ENCODE results near the gene COL23A1. TPM values are rescaled to one million over a fixed set of nuclear protein-coding genes. Genes with fewer than 3 reads are reported as not detected.

COL23A1 gene
- total RNA-seq, 2 donors from 2014 or later = 1.5 to 2.5 TPM

DNA sequence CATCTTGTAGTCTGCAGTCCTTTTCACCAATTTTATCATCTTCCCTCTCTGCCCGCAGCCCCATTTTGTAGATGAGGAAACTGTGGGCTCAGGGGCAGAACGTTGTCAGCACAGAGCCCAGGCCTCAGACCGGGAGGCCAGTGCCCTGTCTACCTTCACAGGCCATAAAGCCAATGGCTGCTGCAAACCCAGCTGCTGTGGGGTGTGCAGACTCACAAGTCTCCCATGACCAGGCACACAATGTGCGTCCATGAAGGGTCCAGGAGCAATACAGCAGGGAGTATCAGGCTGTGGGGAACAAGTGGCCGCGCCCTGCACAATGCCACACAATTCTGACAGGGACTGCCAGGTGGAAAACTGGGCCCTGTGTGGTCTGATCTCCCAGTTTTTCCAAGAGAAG is 71.0 kb downstream of the COL23A1 start:
- H3K27ac ChIP-seq = no peak overlapping the region
- no peak for ATAC-seq (ENCODE audit: insufficient number of reproducible peaks, low FRiP score, low read depth)
- DNase-seq (ENCODE audit: low spot score) = no peak
- H3K27me3 ChIP-seq (replicated peaks; ENCODE audit: insufficient read depth) = no peaks in the 10 kb centered on the region
- H3K9me3 ChIP-seq = no peaks in the 10 kb centered on the region
- no peak overlapping the region for H3K4me3 ChIP-seq
- TF ChIP-seq, protein P1, sequence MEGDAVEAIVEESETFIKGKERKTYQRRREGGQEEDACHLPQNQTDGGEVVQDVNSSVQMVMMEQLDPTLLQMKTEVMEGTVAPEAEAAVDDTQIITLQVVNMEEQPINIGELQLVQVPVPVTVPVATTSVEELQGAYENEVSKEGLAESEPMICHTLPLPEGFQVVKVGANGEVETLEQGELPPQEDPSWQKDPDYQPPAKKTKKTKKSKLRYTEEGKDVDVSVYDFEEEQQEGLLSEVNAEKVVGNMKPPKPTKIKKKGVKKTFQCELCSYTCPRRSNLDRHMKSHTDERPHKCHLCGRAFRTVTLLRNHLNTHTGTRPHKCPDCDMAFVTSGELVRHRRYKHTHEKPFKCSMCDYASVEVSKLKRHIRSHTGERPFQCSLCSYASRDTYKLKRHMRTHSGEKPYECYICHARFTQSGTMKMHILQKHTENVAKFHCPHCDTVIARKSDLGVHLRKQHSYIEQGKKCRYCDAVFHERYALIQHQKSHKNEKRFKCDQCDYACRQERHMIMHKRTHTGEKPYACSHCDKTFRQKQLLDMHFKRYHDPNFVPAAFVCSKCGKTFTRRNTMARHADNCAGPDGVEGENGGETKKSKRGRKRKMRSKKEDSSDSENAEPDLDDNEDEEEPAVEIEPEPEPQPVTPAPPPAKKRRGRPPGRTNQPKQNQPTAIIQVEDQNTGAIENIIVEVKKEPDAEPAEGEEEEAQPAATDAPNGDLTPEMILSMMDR (IDR thresholded peaks at IDR 0.05) = no peak
- H3K4me1 ChIP-seq (ENCODE audit: control insufficient read depth in 1 of 2, low read depth in 2 of 2) = no peaks in the 10 kb centered on the region
- H3K36me3 ChIP-seq = no peaks in the 10 kb centered on the region

DNA sequence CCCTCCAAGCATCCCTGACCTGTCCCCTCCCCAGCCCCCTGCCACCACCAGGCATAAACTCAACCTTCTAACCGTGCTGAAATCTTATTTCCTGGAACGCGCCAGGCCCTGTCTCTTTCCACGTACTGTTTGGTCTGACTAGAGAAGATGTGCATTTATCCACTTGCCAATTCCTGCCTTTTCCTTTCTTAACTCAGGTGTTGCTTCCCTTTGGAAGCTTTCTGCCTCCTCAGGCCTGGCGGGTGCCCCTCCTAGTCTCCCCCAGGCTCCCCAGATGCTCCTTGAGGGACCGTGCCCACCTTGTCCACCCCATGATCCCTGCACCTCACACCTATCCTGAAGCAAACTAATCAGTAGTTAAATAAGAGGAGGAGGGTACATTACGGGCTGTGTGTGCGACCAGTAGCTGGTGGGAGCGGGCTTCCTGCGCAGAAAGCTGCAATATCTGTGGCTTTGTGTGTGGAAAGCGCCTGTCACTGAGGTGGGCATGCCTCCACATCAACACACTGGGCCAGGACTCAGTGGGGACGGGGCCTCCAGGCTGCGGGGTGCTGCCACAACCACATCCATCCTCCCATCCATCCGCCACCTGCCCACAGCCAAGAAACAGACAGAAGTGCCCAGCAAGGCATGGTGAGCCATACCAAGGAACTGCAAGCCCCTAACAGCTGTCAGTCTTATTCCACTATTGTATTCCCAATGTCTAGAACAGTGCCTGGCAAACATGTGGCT is 73.5 kb downstream of the COL23A1 start:
- no peaks in the 10 kb centered on the region for H3K4me1 ChIP-seq (ENCODE audit: control insufficient read depth in 1 of 2, low read depth in 2 of 2)
- no peak overlapping the region for H3K27ac ChIP-seq
- TF ChIP-seq, protein P1 (IDR thresholded peaks at IDR 0.05) = no peak
- no peak overlapping the region for H3K4me3 ChIP-seq
- DNase-seq (ENCODE audit: low spot score) = no peak
- no peaks in the 10 kb centered on the region for H3K9me3 ChIP-seq
- ATAC-seq (ENCODE audit: insufficient number of reproducible peaks, low FRiP score, low read depth) = no peak
- no peaks in the 10 kb centered on the region for H3K27me3 ChIP-seq (replicated peaks; ENCODE audit: insufficient read depth)
- H3K36me3 ChIP-seq = no peaks in the 10 kb centered on the region

GRCh38 chr5:178515776-178516503 is 74.3 kb downstream of the COL23A1 start:
- Histone ChIP-seq H3K36me3 (no peaks in the 10 kb centered on the region), H3K4me1 (ENCODE audit: control insufficient read depth in 1 of 2, low read depth in 2 of 2) (no peaks in the 10 kb centered on the region), H3K27ac (no peak overlapping the region), H3K9me3 (no peaks in the 10 kb centered on the region), H3K4me3 (no peak overlapping the region), H3K27me3 (replicated peaks; ENCODE audit: insufficient read depth) (no peaks in the 10 kb centered on the region)
- no peak for DNase-seq (ENCODE audit: low spot score)
- TF ChIP-seq, protein P1 (IDR thresholded peaks at IDR 0.05) = no peak
- ATAC-seq (ENCODE audit: insufficient number of reproducible peaks, low FRiP score, low read depth) = no peak

DNA sequence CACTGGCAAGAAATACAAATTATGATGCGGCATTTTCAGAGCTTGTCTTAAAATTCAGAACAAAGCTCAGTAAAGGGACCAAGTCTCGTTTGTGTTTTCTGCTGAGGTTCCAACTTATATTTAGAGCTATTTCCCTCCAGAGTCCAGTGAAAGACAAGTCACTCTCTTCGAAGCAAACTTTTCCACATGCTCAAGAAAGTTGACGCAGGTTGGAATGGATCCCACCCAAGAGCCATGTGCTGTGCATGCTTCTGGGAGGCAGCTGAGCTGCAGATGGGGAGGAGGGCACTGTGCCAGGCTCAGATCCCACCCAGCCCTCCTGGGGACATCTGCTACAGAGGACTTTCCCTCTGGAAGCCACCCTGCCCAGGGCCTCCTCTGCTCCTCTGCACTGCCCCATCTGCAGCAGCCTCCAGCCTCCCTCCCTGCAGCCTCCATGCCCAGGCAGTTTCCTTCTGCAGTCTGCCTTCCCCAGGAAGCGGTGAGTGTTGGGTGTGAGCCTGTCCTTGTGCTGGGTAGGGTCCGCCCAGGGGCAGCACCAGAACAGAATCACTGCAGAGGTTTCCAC is 75.3 kb downstream of the COL23A1 start:
- DNase-seq (ENCODE audit: low spot score) (no peak), ATAC-seq (ENCODE audit: insufficient number of reproducible peaks, low FRiP score, low read depth) (no peak)
- H3K4me3 ChIP-seq = no peak overlapping the region
- no peaks in the 10 kb centered on the region for H3K36me3 ChIP-seq
- TF ChIP-seq, protein P1 (IDR thresholded peaks at IDR 0.05) = no peak
- no peaks in the 10 kb centered on the region for H3K4me1 ChIP-seq (ENCODE audit: control insufficient read depth in 1 of 2, low read depth in 2 of 2)
- H3K27me3 ChIP-seq (replicated peaks; ENCODE audit: insufficient read depth) = no peaks in the 10 kb centered on the region
- H3K27ac ChIP-seq = no peak overlapping the region
- no peaks in the 10 kb centered on the region for H3K9me3 ChIP-seq

DNA sequence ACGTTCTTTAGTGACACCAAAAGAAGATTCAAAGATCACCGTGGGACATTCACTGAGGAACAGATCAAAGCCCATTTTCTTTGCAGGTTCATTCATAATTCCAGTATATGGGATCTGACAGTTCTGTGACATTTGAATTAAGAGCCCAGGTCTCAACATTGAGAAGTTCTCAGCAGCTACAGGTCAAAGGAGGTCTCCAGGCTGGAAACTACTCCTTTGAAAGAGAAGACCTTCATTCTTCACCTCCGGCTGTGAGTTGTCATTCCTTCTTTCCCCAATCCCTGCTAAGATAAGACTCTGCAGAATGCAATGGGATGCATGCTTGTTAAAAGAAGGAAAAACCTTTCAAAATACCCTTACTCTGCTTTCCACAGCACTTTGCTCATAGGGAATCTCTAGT is 79.0 kb downstream of the COL23A1 start:
- DNase-seq (ENCODE audit: low spot score) (no peak), ATAC-seq (ENCODE audit: insufficient number of reproducible peaks, low FRiP score, low read depth) (no peak)
- H3K4me1 ChIP-seq (ENCODE audit: control insufficient read depth in 1 of 2, low read depth in 2 of 2) = peaks cover 0 to 5% of the 10 kb centered on the region in 2 donors
- H3K27ac ChIP-seq = no peak overlapping the region
- H3K4me3 ChIP-seq = no peak overlapping the region
- no peaks in the 10 kb centered on the region for H3K27me3 ChIP-seq (replicated peaks; ENCODE audit: insufficient read depth)
- H3K9me3 ChIP-seq = no peaks in the 10 kb centered on the region
- H3K36me3 ChIP-seq = no peaks in the 10 kb centered on the region
- TF ChIP-seq, protein P1 (IDR thresholded peaks at IDR 0.05) = no peak

Data from thoracic aorta (tissue), 2 donors.